ENCODE results near the gene ZNF709.
A peak's percentile ranks its signal among the peaks of the same experiment; 100 is the strongest.

DNA sequence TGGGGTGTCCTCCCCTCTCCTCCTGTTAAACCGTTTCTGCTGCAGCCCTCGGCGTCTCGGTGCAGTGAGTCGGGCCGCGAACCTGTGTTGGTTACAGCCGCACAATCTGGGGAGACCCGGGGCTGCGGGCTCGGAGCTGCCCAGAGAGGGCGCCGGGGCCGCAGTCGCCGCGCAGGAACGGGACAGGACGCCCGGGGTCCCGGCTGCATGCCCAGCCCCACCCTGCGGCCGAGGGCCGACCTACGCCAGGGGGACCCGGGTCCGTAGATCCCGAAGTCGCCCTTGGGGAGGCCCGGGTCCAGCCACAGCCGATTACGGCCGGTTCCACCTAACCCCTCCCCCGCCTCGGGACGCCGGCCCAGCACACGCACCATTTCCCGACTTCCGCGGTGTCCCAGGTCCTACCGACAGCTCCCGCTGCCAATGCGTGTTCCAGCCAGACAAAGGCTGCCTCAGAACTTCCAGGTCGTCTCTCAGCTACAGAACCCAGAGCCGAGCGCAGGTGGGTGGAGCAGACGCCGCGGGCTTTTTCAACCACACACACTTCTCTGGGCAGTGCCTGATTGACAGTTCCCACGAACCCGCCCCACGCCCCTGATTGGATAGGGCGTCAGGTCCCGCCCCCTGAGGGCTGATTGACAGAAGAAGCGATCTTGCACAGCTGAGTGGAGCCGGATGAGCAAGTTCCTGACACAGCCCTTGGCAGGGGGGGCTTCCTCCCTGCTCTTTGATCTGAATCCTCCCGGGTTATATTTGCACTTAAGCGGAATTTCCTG, 43.9 kb downstream of the ZNF709 start, which contains the start of gene ZNF443:
- TF ChIP-seq, protein P1, sequence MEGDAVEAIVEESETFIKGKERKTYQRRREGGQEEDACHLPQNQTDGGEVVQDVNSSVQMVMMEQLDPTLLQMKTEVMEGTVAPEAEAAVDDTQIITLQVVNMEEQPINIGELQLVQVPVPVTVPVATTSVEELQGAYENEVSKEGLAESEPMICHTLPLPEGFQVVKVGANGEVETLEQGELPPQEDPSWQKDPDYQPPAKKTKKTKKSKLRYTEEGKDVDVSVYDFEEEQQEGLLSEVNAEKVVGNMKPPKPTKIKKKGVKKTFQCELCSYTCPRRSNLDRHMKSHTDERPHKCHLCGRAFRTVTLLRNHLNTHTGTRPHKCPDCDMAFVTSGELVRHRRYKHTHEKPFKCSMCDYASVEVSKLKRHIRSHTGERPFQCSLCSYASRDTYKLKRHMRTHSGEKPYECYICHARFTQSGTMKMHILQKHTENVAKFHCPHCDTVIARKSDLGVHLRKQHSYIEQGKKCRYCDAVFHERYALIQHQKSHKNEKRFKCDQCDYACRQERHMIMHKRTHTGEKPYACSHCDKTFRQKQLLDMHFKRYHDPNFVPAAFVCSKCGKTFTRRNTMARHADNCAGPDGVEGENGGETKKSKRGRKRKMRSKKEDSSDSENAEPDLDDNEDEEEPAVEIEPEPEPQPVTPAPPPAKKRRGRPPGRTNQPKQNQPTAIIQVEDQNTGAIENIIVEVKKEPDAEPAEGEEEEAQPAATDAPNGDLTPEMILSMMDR (IDR thresholded peaks at IDR 0.05), result peak; percentile 20
- no peak for TF ChIP-seq EZH2phosphoT487 (IDR thresholded peaks at IDR 0.05)
- no peak for TF ChIP-seq EZH2 (IDR thresholded peaks at IDR 0.05)
